Karpas-422 (cell line): ENCODE data around the gene DAB2IP. TPM values are rescaled to one million over a fixed set of nuclear protein-coding genes. Genes with fewer than 3 reads are reported as not detected.

Source experiments
- DNase-seq: peaks from one replicate; pipeline ENCODE4 v3.0.0-alpha.2; 2015
- H2AFZ ChIP-seq: fragments of 200-600 bp; sonication (generic); 2 replicates; pipeline ENCODE4 v1.6.1; 2014; ENCODE audit warnings: antibody characterized with exemption, low read length, mixed read lengths
- H3K27ac ChIP-seq: fragments of 200-600 bp; sonication (generic); 2 replicates; pipeline ENCODE4 v1.5.1; 2014; ENCODE audit warnings: mild to moderate bottlenecking, low read length, moderate library complexity
- H3K27me3 ChIP-seq: fragments of 200-600 bp; sonication (generic); 2 replicates; pipeline ENCODE4 v1.6.1; 2014; ENCODE audit warnings: low read length, mixed read lengths
- H3K36me3 ChIP-seq: fragments of 200-600 bp; sonication (generic); 2 replicates; pipeline ENCODE4 v1.6.1; 2014; ENCODE audit warnings: low read length, mixed read lengths; ENCODE audit not compliant: insufficient read depth
- H3K4me1 ChIP-seq: fragments of 200-600 bp; sonication (generic); 2 replicates; pipeline ENCODE4 v1.6.1; 2014; ENCODE audit warnings: mild to moderate bottlenecking, low read length, mixed read lengths
- H3K4me2 ChIP-seq: fragments of 200-600 bp; sonication (generic); 2 replicates; pipeline ENCODE4 v1.6.1; 2014; ENCODE audit warnings: low read length, low read depth, mild to moderate bottlenecking; ENCODE audit not compliant: poor library complexity, severe bottlenecking
- H3K4me3 ChIP-seq: fragments of 200-600 bp; sonication (generic); 2 replicates; pipeline ENCODE4 v1.5.1; 2014; ENCODE audit warnings: mild to moderate bottlenecking, antibody characterized with exemption, low read length, mixed read lengths
- H3K79me2 ChIP-seq: fragments of 200-600 bp; sonication (generic); 2 replicates; pipeline ENCODE4 v1.6.1; 2014; ENCODE audit warnings: mild to moderate bottlenecking, low read length, mixed read lengths
- H3K9ac ChIP-seq: fragments of 200-600 bp; sonication (generic); 2 replicates; pipeline ENCODE4 v1.6.0; 2014; ENCODE audit warnings: low read length
- H3K9me2 ChIP-seq: fragments of 200-600 bp; sonication (generic), shearing (Covaris generic); replicated peaks from 2 replicates; pipeline ENCODE4 v1.6.0; 2014; ENCODE audit warnings: mild to moderate bottlenecking, low read length, moderate library complexity; ENCODE audit not compliant: insufficient read depth
- H3K9me3 ChIP-seq: fragments of 300-700, 200-600 bp; sonication (generic); 2 replicates; pipeline ENCODE4 v1.6.1; 2014; ENCODE audit warnings: low read length, mixed read lengths
- H4K20me1 ChIP-seq: fragments of 200-600 bp; sonication (generic); 2 replicates; pipeline ENCODE4 v1.6.1; 2014; ENCODE audit warnings: mild to moderate bottlenecking, antibody characterized with exemption, low read length, low read depth; ENCODE audit not compliant: insufficient read depth
- total RNA-seq: library from RNA; depleted of rRNA; stranded (reverse); fragments of >200 nt; shearing (Covaris generic); gene quantifications from 2 replicates; pipeline ENCODE4 v1.2.3, GENCODE V29; 2014; ENCODE audit warnings: low replicate concordance

The DAB2IP gene
- total RNA-seq, 1 experiment from 2014 or later, result 1.3 TPM

DNA sequence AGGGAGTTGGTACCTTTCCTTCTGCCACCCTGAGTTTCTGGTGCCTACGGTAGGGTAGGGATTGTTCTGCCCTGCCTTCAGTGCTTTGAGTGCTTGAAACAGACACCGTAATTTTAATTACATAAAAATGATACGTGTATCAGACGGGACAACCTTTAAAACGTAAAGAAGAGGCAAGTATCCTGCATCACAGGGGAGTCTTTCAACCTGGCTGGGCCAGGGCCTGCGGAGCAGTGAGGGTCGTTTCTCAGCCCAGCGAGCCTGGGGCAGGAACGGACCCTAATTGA, 483 bp upstream of the DAB2IP start:
- no peaks in the 10 kb centered on the region for H3K79me2 ChIP-seq
- H3K27me3 ChIP-seq, result no peaks in the 10 kb centered on the region
- no peak overlapping the region for H3K9ac ChIP-seq

DNA sequence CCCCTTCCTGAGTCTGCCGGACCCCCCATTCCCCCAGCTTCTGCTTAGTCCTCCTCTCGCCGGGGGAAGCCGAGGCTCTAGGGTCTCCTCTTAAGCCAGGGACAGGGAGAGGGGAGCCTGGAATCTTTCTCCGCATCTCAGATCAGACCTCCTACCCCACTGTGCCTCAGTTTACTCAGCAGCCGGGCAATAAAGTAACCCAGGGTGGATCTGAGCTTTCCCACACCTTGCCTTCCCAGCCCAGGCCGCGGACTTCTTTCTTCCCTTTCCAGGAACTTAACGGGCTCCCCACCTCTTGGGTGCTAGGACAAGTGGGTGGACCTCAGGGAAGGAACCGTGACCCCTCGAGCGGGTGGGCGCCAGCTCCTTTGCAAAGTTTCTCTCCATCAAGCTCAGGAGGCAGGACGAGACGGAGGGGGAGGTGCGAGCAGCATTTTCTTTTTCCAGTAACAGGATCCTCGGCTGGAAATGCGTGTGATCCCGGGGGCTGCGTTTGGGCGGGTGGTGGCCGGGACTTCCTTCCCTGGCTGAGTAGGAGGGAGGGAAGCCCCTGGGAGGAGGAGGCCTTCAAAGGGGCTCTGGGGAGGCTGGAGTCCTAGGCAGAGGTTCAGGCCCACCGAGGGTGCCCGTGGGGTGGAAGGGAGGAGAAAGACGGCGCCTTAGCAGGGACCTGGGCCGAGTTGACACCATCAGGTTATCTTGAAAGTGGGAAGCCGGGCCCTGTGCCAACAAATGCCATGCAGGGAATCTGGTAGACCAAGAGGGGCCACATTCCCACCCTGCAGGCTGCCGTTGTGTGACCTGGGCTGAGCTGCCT, 795 bp downstream of the DAB2IP start:
- Histone ChIP-seq H3K9me2 (no peaks in the 10 kb centered on the region), H3K9me3 (no peaks in the 10 kb centered on the region), H3K4me1 (no peaks in the 10 kb centered on the region), H4K20me1 (no peaks in the 10 kb centered on the region), H3K9ac (no peak overlapping the region), H3K27ac (no peak overlapping the region), H3K79me2 (no peaks in the 10 kb centered on the region), H3K4me2 (no peak overlapping the region), H3K27me3 (no peaks in the 10 kb centered on the region), H3K36me3 (no peaks in the 10 kb centered on the region), H2AFZ (no peak overlapping the region), H3K4me3 (no peak overlapping the region)
- no peak for DNase-seq

More for the DNA sequence above, 483 bp upstream of the DAB2IP start:
- Histone ChIP-seq H3K27ac (no peak overlapping the region), H3K9me3 (no peaks in the 10 kb centered on the region), H3K36me3 (no peaks in the 10 kb centered on the region), H4K20me1 (no peaks in the 10 kb centered on the region), H3K9me2 (no peaks in the 10 kb centered on the region), H3K4me3 (no peak overlapping the region), H3K4me1 (no peaks in the 10 kb centered on the region), H2AFZ (no peak overlapping the region), H3K4me2 (no peak overlapping the region)
- DNase-seq, result no peak

DNA sequence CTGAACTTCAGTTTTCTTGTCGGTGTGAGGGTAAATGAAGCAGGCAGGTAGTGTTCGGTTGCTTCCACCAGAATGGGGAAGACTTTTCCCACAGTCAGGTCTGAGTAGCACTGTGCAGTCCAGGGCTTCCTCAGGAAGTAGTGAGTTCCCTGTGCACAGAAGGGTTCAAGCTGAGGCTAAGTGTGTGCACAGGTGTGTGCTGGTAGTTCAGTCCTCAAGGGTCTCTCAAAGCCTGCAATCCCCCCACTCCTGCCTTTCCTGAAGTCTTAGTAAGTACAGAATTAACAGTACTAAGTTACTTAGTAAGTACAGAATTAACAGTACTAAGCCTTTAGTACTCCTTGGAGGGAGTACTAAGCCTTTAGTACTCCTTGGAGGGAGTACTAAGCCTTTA, 1.4 kb downstream of the DAB2IP start:
- Histone ChIP-seq H3K27ac (no peak overlapping the region), H3K9me3 (no peaks in the 10 kb centered on the region), H4K20me1 (no peaks in the 10 kb centered on the region), H3K4me2 (no peak overlapping the region), H3K4me1 (no peaks in the 10 kb centered on the region), H3K4me3 (no peak overlapping the region), H2AFZ (no peak overlapping the region), H3K27me3 (no peaks in the 10 kb centered on the region), H3K9ac (no peak overlapping the region), H3K79me2 (no peaks in the 10 kb centered on the region), H3K36me3 (no peaks in the 10 kb centered on the region), H3K9me2 (no peaks in the 10 kb centered on the region)
- DNase-seq, result no peak

DNA sequence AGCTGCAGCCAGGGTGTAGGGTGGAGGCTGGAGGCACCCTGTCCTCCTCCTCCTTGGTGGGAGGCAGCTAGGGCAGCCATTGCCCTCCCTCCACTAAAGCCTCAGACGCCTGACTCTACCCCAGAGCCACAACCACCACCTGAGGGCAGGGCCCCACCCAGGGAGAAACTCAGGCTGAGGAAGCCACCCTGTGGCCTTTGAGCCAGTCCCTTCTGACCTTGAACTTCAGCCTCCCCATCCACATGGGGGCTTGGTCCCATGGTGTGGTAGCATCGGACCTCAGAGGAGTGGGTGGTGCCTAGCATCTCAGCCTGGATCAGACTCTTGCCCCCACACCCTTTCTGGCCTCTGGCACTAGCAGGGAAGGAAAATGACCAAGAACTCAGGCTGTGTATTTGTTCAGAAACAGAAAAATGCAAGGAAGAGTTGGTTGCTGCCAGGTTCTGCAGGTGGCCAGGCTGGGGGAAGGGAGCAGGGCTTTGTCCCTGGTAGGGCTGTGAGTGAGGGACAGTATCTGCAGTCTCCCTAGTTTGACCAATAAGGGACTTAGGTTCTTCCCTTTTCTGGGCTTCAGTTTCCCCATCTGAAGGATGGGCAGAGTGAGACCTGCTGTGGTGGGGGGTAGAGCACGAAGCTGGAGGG, 3.2 kb downstream of the DAB2IP start:
- H3K9me2 ChIP-seq, result no peaks in the 10 kb centered on the region
- H2AFZ ChIP-seq, result no peak overlapping the region
- no peak overlapping the region for H3K4me2 ChIP-seq
- H3K36me3 ChIP-seq, result no peaks in the 10 kb centered on the region
- no peaks in the 10 kb centered on the region for H3K4me1 ChIP-seq
- no peaks in the 10 kb centered on the region for H3K79me2 ChIP-seq
- H3K9ac ChIP-seq, result no peak overlapping the region
- H3K27ac ChIP-seq, result no peak overlapping the region
- no peaks in the 10 kb centered on the region for H3K9me3 ChIP-seq
- H4K20me1 ChIP-seq, result no peaks in the 10 kb centered on the region
- DNase-seq, result no peak
- no peak overlapping the region for H3K4me3 ChIP-seq
- H3K27me3 ChIP-seq, result no peaks in the 10 kb centered on the region

DNA sequence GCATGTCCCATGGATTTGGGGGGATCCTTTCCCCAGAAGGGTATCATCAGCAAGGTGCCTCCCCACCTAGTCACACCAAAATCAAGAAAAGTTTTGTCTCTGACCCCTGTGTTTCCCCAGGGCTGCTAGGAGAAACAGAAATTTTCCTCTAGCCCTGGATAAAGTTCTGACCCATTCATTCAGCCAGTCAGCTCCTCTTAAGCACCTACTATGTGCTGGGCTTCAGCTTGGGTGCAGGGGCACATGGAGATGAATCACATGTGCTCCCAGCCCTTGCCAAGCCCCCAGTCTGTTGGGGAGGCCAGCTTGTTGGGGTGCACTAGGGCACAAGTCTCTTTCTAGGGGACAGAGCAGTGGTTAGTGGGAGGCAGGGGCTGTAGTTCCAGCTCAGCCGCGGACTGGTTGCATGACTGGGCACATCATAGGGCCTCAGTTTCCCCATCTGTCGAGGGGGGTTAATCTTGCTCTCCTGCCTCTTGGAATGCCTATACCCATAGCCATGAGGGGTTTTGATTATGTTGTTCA, 3.9 kb downstream of the DAB2IP start:
- Histone ChIP-seq H3K4me1 (no peaks in the 10 kb centered on the region), H3K27ac (no peak overlapping the region), H3K9me3 (no peaks in the 10 kb centered on the region), H3K79me2 (no peaks in the 10 kb centered on the region), H3K4me2 (no peak overlapping the region), H3K36me3 (no peaks in the 10 kb centered on the region), H4K20me1 (no peaks in the 10 kb centered on the region), H3K9me2 (no peaks in the 10 kb centered on the region), H3K9ac (no peak overlapping the region), H2AFZ (no peak overlapping the region), H3K27me3 (no peaks in the 10 kb centered on the region), H3K4me3 (no peak overlapping the region)
- DNase-seq, result no peak

DNA sequence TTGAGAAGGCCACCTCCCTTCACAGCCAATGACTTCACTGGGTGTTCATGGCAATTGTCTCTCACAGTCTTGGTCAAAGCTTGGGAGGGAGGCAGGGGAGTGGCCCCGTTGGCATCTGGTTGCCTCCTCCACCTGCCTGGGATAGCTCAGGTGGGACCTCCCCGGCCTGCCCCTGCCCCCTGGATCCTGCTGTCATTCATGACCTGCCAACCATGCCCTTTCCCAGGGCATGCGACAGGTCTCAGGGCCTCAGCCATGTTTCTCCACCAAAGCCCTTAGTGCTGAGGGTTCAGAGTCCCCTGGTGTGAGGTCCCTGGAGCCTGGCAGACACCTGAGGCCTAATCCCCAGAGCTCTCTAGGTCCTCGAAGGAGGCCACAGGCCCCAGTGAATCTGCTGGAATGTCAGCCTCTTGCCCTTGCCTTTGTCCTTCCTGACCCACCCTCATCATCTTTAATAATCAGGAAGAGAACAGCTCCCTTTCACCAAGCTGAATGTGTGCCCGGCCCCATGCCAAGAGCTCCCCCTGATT, 5.6 kb downstream of the DAB2IP start:
- Histone ChIP-seq H3K27ac (no peak overlapping the region), H3K27me3 (no peaks in the 10 kb centered on the region), H3K9me3 (no peaks in the 10 kb centered on the region), H3K36me3 (no peaks in the 10 kb centered on the region), H4K20me1 (no peaks in the 10 kb centered on the region), H3K9me2 (no peaks in the 10 kb centered on the region), H2AFZ (no peak overlapping the region), H3K9ac (no peak overlapping the region), H3K79me2 (no peaks in the 10 kb centered on the region), H3K4me1 (no peaks in the 10 kb centered on the region), H3K4me2 (no peak overlapping the region), H3K4me3 (no peak overlapping the region)
- no peak for DNase-seq

DNA sequence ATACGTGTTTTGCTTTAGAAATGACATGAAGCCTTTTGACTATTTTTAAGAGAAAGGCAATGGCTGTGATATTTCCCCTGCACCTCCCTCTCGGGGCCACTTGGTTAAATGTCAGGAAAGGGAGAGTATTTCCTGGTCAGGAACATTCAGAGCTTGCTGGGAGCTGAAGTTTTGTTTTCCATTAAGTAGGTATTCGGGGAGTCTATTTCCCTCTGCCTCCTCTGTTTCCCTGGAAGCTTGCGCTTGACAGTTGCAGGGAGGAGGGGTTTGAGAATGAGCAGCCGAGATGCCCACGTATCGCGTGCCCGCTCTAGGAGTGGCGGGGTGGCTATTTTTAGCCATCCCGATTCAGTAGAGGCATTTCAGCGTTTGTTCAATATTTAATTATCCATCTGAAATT, 6.7 kb downstream of the DAB2IP start:
- H2AFZ ChIP-seq, result no peak overlapping the region
- H3K4me3 ChIP-seq, result no peak overlapping the region
- no peaks in the 10 kb centered on the region for H3K36me3 ChIP-seq
- H3K79me2 ChIP-seq, result no peaks in the 10 kb centered on the region
- no peak overlapping the region for H3K27ac ChIP-seq
- no peaks in the 10 kb centered on the region for H4K20me1 ChIP-seq
- no peak for DNase-seq
- H3K9me3 ChIP-seq, result no peaks in the 10 kb centered on the region
- H3K9me2 ChIP-seq, result no peaks in the 10 kb centered on the region
- H3K9ac ChIP-seq, result no peak overlapping the region
- no peaks in the 10 kb centered on the region for H3K4me1 ChIP-seq
- no peak overlapping the region for H3K4me2 ChIP-seq
- H3K27me3 ChIP-seq, result no peaks in the 10 kb centered on the region

DNA sequence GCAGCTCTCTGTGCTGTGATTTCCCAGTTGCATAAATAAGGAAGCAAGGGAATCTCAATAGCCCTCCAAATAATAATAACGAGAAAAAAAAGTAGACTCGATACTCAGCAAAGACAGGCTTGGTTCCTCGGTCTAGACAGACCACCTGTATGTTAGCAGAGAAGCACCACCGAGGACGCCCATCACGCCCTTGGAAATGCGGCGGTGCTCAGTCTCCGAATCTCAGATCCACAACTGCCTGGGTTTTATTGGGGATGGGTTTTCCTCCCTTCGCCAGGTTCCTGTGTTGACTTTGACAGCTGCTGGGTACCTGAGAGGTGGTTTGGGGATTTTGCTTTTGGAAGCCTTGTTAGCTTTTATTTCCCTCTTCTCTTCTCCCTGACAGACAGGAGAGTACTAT, 7.2 kb downstream of the DAB2IP start:
- H3K9me2 ChIP-seq, result no peaks in the 10 kb centered on the region
- H3K9ac ChIP-seq, result no peak overlapping the region
- no peaks in the 10 kb centered on the region for H3K79me2 ChIP-seq
- no peaks in the 10 kb centered on the region for H3K9me3 ChIP-seq
- H4K20me1 ChIP-seq, result no peaks in the 10 kb centered on the region
- no peak overlapping the region for H3K4me2 ChIP-seq
- H3K36me3 ChIP-seq, result no peaks in the 10 kb centered on the region
- no peak overlapping the region for H3K27ac ChIP-seq
- H2AFZ ChIP-seq, result no peak overlapping the region
- DNase-seq, result no peak
- no peaks in the 10 kb centered on the region for H3K27me3 ChIP-seq
- no peak overlapping the region for H3K4me3 ChIP-seq
- H3K4me1 ChIP-seq, result no peaks in the 10 kb centered on the region
